NCI-H1930 (cell line): ENCODE measurements around the gene LY6G6C.
"Not testable (repeated sequence)": the region's sequence is repeated elsewhere in the genome, so short reads cannot be mapped to it uniquely, and the experiment has no call there.

Source experiments
- DNase-seq, 2 experiments: peaks; one replicate each; lab custom pipeline; 2025; lab: John Stamatoyannopoulos, UW

Gene LY6G6C

GRCh38 chr6:31727034-31727716 is 5.6 kb upstream of the LY6G6C start:
- no peak for DNase-seq

GRCh38 chr6:31725502-31726350 is 4.2 kb upstream of the LY6G6C start:
- DNase-seq, result no peak

GRCh38 chr6:31723980-31724691 is 2.6 kb upstream of the LY6G6C start:
- no peak for DNase-seq

GRCh38 chr6:31723245-31723979 is 1.9 kb upstream of the LY6G6C start, which contains the start of gene MPIG6B:
MPIG6B (plus strand) TSS chr6:31723373; CDS start chr6:31723384, 11 bp downstream.
- DNase-seq, result no peak

- DNase-seq, result no peak
Observed at GRCh38 chr6:31722173-31722572, 627 bp upstream of the LY6G6C start.

- no peak for DNase-seq
Observed at GRCh38 chr6:31720196-31720770, 1.3 kb downstream of the LY6G6C start.

- no peak for DNase-seq
Observed at GRCh38 chr6:31719001-31719400, 2.5 kb downstream of the LY6G6C start.

- DNase-seq, result no peak
Observed at GRCh38 chr6:31718265-31718664, 3.3 kb downstream of the LY6G6C start.

- peak; percentile 70 to 74 for DNase-seq
Observed at GRCh38 chr6:31717499-31718222, 3.9 kb downstream of the LY6G6C start.

GRCh38 chr6:31715022-31715958 is 6.3 kb downstream of the LY6G6C start, which contains the start of gene LY6G6D:
LY6G6D (plus strand) TSS chr6:31715348; CDS start chr6:31715356, 8 bp downstream.
- DNase-seq, result no peak

GRCh38 chr6:31713991-31714684 is 7.4 kb downstream of the LY6G6C start:
- no peak for DNase-seq

GRCh38 chr6:31713465-31713864 is 8.1 kb downstream of the LY6G6C start:
- DNase-seq, result no peak

GRCh38 chr6:31712296-31712695 is 9.2 kb downstream of the LY6G6C start:
- no peak for DNase-seq

- no peak for DNase-seq
Observed at GRCh38 chr6:31711233-31711632, 10.3 kb downstream of the LY6G6C start.

GRCh38 chr6:31710523-31711219 is 10.9 kb downstream of the LY6G6C start:
- no peak for DNase-seq

- not testable (repeated sequence) for DNase-seq
Observed at GRCh38 chr6:31709157-31709556, 12.4 kb downstream of the LY6G6C start.

- no peak for DNase-seq
Observed at GRCh38 chr6:31708224-31708623, 13.3 kb downstream of the LY6G6C start.

GRCh38 chr6:31707701-31708100 is 13.8 kb downstream of the LY6G6C start:
- DNase-seq, result no peak
